Measurements from ENCODE around the gene TBC1D9B.

GRCh38 chr5:179862891-179863290, 44.8 kb downstream of the TBC1D9B start:
- TF ChIP-seq TARDBP (IDR thresholded peaks at IDR 0.05) (no peak), ZNF384 (IDR thresholded peaks at IDR 0.05) (no peak), ELF4 (IDR thresholded peaks at IDR 0.05) (no peak), CTBP1 (IDR thresholded peaks at IDR 0.05; ENCODE audit: borderline replicate concordance) (no peak), NFRKB (IDR thresholded peaks at IDR 0.05) (no peak), FOXK2 (IDR thresholded peaks at IDR 0.05) (no peak), SUZ12 (IDR thresholded peaks at IDR 0.05) (no peak), SP1 (IDR thresholded peaks at IDR 0.05) (no peak), FOXM1 (IDR thresholded peaks at IDR 0.05; ENCODE audit: borderline replicate concordance) (no peak), HDGF (IDR thresholded peaks at IDR 0.05; ENCODE audit: borderline replicate concordance) (no peak), LEF1 (IDR thresholded peaks at IDR 0.05; ENCODE audit: borderline replicate concordance) (no peak), BHLHE40 (IDR thresholded peaks at IDR 0.05; ENCODE audit: borderline replicate concordance) (no peak), ARNT (IDR thresholded peaks at IDR 0.05) (no peak)

Measured in HEK293T (cell line).